ENCODE results near the gene P2RX3.

- TF ChIP-seq CTCF (IDR thresholded peaks at IDR 0.05; ENCODE audit: borderline replicate concordance, extremely low read depth, low read length, poor library complexity, severe bottlenecking) (no peak), EZH2 (IDR thresholded peaks at IDR 0.05; ENCODE audit: borderline replicate concordance, low read depth, low read length, severe bottlenecking) (no peak)
These were observed 58.6 kb downstream of the P2RX3 start for GRCh38 chr11:57396744-57397143.
